Testis (tissue), 3 donors: ENCODE data around the gene STXBP6. TPM values are rescaled to one million over a fixed set of nuclear protein-coding genes. Genes with fewer than 3 reads are reported as not detected.

Experiments used
- DNase-seq: peaks from one replicate; pipeline ENCODE4 v3.0.0-alpha.2; 2019
- H3K27ac ChIP-seq, 2 donors: fragments of 200-600 bp; sonication (generic); one replicate each; pipeline ENCODE4 v1.5.1; 2019
- H3K27me3 ChIP-seq: fragments of 200-600 bp; sonication (generic); one replicate; pipeline ENCODE4 v1.5.1; 2019
- H3K36me3 ChIP-seq: fragments of 200-600 bp; sonication (generic); one replicate; pipeline ENCODE4 v1.5.1; 2017; ENCODE audit warnings: low read depth; ENCODE audit errors: missing control alignments
- H3K4me1 ChIP-seq: fragments of 200-600 bp; sonication (generic); one replicate; pipeline ENCODE4 v1.5.1; 2019
- H3K4me3 ChIP-seq, 2 donors: fragments of 200-600 bp; sonication (generic); one replicate each; pipeline ENCODE4 v1.5.1; 2017 to 2019
- H3K9me3 ChIP-seq: fragments of 200-600 bp; sonication (generic); one replicate; pipeline ENCODE4 v1.5.1; 2017
- CTCF ChIP-seq, 3 experiments: fragments of 450-650 bp in 2 of 3; fragments of 200-600 bp in 1 of 3; sonication (generic) in 1 of 3; IDR thresholded peaks; one replicate each; pipeline ENCODE4 v1.5.1; 2016 to 2019; ENCODE audit warnings: antibody characterized with exemption in 3 of 3, mild to moderate bottlenecking in 2 of 3, moderate library complexity in 1 of 3
- POLR2A ChIP-seq: fragments of 450-650 bp; IDR thresholded peaks from one replicate; pipeline ENCODE4 v1.6.1; 2017; ENCODE audit warnings: antibody characterized with exemption, mild to moderate bottlenecking, moderate library complexity
- WGBS, 2 donors: methylation state at CpG; one replicate each; pipeline ENCODE4 v1.1.5; 2018; 5-methylcytosine and 5-hydroxymethylcytosine counted together
- intact Hi-C: fragments of 100-400 bp; cut with DNase I; formaldehyde crosslinking; loops from one replicate; pipeline ENCODE4 v1.15.1; 2023; ENCODE audit warnings: low total_unique reads
- polyA plus RNA-seq: library from polyadenylated mRNA; stranded (reverse); fragments of 350-450 nt; fragmentation: Illumina TruSeq; extraction: RNeasy Lipid Tissue Mini Kit (QIAGEN cat#74804); gene quantifications from one replicate; pipeline ENCODE4 v1.2.3, GENCODE V29; 2014; ENCODE audit warnings: low read depth, low replicate concordance; ENCODE audit not compliant: insufficient read depth
- total RNA-seq, 2 donors: library from RNA; depleted of rRNA; stranded (reverse); fragments of >200 nt; gene quantifications; one replicate each; pipeline ENCODE4 v1.2.3, GENCODE V29; 2016

STXBP6 gene
- total and polyA plus RNA-seq, 3 donors from 2014 or later, result 4.7 to 11.3 (median 8.6) TPM

GRCh38 chr14:24921903-24922302, 128.0 kb downstream of the STXBP6 start:
- TF ChIP-seq POLR2A, result no peak
- no peak for TF ChIP-seq CTCF (IDR thresholded peaks at IDR 0.05)
- intact Hi-C loops, result no loop called here
- Histone ChIP-seq H3K4me3 (no peak overlapping the region), H3K27me3 (no peaks in the 10 kb centered on the region), H3K36me3 (no peaks in the 10 kb centered on the region), H3K9me3 (no peaks in the 10 kb centered on the region), H3K4me1 (no peaks in the 10 kb centered on the region), H3K27ac (no peak overlapping the region)
- DNase-seq, result no peak
- 80 to 88% methylated on average over 1 of the region's 1 CpG for WGBS, 2 donors

GRCh38 chr14:24920265-24921075, 129.5 kb downstream of the STXBP6 start:
- no peak overlapping the region for H3K27ac ChIP-seq

GRCh38 chr14:24918822-24919221, 131.1 kb downstream of the STXBP6 start:
- intact Hi-C loops, result no loop called here
- no peak for DNase-seq
- H3K4me1 ChIP-seq, result no peaks in the 10 kb centered on the region
- no peaks in the 10 kb centered on the region for H3K9me3 ChIP-seq
- H3K4me3 ChIP-seq, result no peak overlapping the region
- no peaks in the 10 kb centered on the region for H3K36me3 ChIP-seq
- no peak overlapping the region for H3K27ac ChIP-seq
- WGBS, 2 donors, result 69 to 71% methylated on average over 4 of the region's 4 CpGs
- H3K27me3 ChIP-seq, result no peaks in the 10 kb centered on the region
- TF ChIP-seq CTCF (IDR thresholded peaks at IDR 0.05) (no peak), POLR2A (no peak)

More at GRCh38 chr14:24920265-24921075, 129.5 kb downstream of the STXBP6 start:
- no peaks in the 10 kb centered on the region for H3K36me3 ChIP-seq
- intact Hi-C loops, result no loop called here
- 84 to 89% methylated on average over 4 of the region's 4 CpGs for WGBS, 2 donors
- DNase-seq, result no peak
- H3K9me3 ChIP-seq, result no peaks in the 10 kb centered on the region
- H3K4me3 ChIP-seq, result no peak overlapping the region
- H3K27me3 ChIP-seq, result no peaks in the 10 kb centered on the region
- no peak for TF ChIP-seq CTCF (IDR thresholded peaks at IDR 0.05)
- TF ChIP-seq POLR2A, result no peak
- no peaks in the 10 kb centered on the region for H3K4me1 ChIP-seq

- Histone ChIP-seq H3K4me1 (no peaks in the 10 kb centered on the region), H3K27ac (no peak overlapping the region), H3K27me3 (no peaks in the 10 kb centered on the region), H3K36me3 (no peaks in the 10 kb centered on the region), H3K4me3 (no peak overlapping the region), H3K9me3 (no peaks in the 10 kb centered on the region)
- 74 to 84% methylated on average over 2 of the region's 2 CpGs for WGBS, 2 donors
- TF ChIP-seq CTCF (IDR thresholded peaks at IDR 0.05), result no peak
- no peak for TF ChIP-seq POLR2A
- intact Hi-C loops, result no loop called here
- no peak for DNase-seq
Measured at GRCh38 chr14:24915958-24916595, 133.9 kb downstream of the STXBP6 start.
